Liver (tissue), 9 donors: ENCODE data around the gene STAT3. TPM values are rescaled to one million over a fixed set of nuclear protein-coding genes. Genes with fewer than 3 reads are reported as not detected.
"Not testable (repeated sequence)": the region's sequence is repeated elsewhere in the genome, so short reads cannot be mapped to it uniquely, and the experiment has no call there.

Experiments
- DNase-seq: peaks from one replicate; pipeline ENCODE4 v3.0.0-alpha.2; 2017; ENCODE audit warnings: low spot score
- H3K27ac ChIP-seq, 2 donors: one replicate each; pipeline ENCODE4 v1.7.0; 2013; ENCODE audit warnings: inconsistent platforms in 2 of 2, low read length in 2 of 2, control low read depth in 1 of 2, low read depth in 1 of 2, mild to moderate bottlenecking in 1 of 2
- H3K27me3 ChIP-seq, 4 donors: one replicate each; pipeline versions ENCODE4 v1.6.1 to v1.7.0; 2013; ENCODE audit warnings: low read length in 3 of 4, inconsistent platforms in 1 of 4, mild to moderate bottlenecking in 1 of 4, moderate library complexity in 1 of 4; ENCODE audit not compliant: control insufficient read depth in 4 of 4, insufficient read depth in 4 of 4
- H3K36me3 ChIP-seq, 4 donors: one replicate each; pipeline versions ENCODE4 v1.6.1 to v1.7.0; 2013; ENCODE audit warnings: low read length in 3 of 4, mild to moderate bottlenecking in 3 of 4, low read depth in 1 of 4, moderate library complexity in 1 of 4; ENCODE audit not compliant: control insufficient read depth in 4 of 4, insufficient read depth in 3 of 4
- H3K4me1 ChIP-seq, 4 donors: one replicate each; pipeline versions ENCODE4 v1.6.1 to v1.7.0; 2013; ENCODE audit warnings: low read length in 3 of 4, mild to moderate bottlenecking in 3 of 4, moderate library complexity in 1 of 4; ENCODE audit not compliant: control insufficient read depth in 4 of 4, insufficient read depth in 4 of 4
- H3K4me3 ChIP-seq, 3 donors: one replicate each; pipeline versions ENCODE4 v1.6.1 to v1.7.0; 2013; ENCODE audit warnings: low read length in 3 of 3, control low read depth in 1 of 3, low read depth in 1 of 3, mild to moderate bottlenecking in 1 of 3
- H3K9ac ChIP-seq, 2 donors: one replicate each; pipeline ENCODE4 v1.7.0; 2013; ENCODE audit warnings: low read length in 2 of 2, mild to moderate bottlenecking in 2 of 2, moderate library complexity in 2 of 2, control low read depth in 1 of 2, low read depth in 1 of 2
- H3K9me3 ChIP-seq, 4 donors: one replicate each; pipeline versions ENCODE4 v1.6.1 to v1.7.0; 2013; ENCODE audit warnings: low read length in 3 of 4; ENCODE audit not compliant: control insufficient read depth in 4 of 4
- ATF3 ChIP-seq: IDR thresholded peaks from 2 replicates; pipeline ENCODE4 v1.6.1; 2016; ENCODE audit warnings: antibody characterized with exemption
- CTCF ChIP-seq: fragments of 150-350 bp; IDR thresholded peaks from 2 replicates; pipeline ENCODE4 v1.5.1; 2017; ENCODE audit warnings: improper control_type of control experiment, low read depth, low read length; ENCODE audit not compliant: missing input control
- EGR1 ChIP-seq, 2 donors: IDR thresholded peaks; 2 replicates each; pipeline ENCODE4 v1.6.1; 2016 to 2018; ENCODE audit warnings: antibody characterized with exemption in 2 of 2, low read depth in 2 of 2
- FOXA1 ChIP-seq: IDR thresholded peaks from 2 replicates; pipeline ENCODE4 v1.6.1; 2016; ENCODE audit warnings: antibody characterized with exemption
- HNF4A ChIP-seq, 2 donors: conservative IDR thresholded peaks; 2 replicates each; pipeline ENCODE4 v1.6.1; 2016; ENCODE audit warnings: antibody characterized with exemption in 2 of 2, mild to moderate bottlenecking in 2 of 2
- HNF4G ChIP-seq: IDR thresholded peaks from 2 replicates; pipeline ENCODE4 v1.6.1; 2016; ENCODE audit warnings: antibody characterized with exemption
- JUND ChIP-seq, 2 donors: IDR thresholded peaks; 2 replicates each; pipeline ENCODE4 v1.6.1; 2016; ENCODE audit warnings: antibody characterized with exemption in 2 of 2
- MAX ChIP-seq: IDR thresholded peaks from 2 replicates; pipeline ENCODE4 v1.6.1; 2016; ENCODE audit warnings: antibody characterized with exemption
- NR2F2 ChIP-seq: IDR thresholded peaks from 2 replicates; pipeline ENCODE4 v1.6.1; 2016; ENCODE audit warnings: antibody characterized with exemption
- RAD21 ChIP-seq, 2 donors: IDR thresholded peaks; 2 replicates each; pipeline ENCODE4 v1.6.1; 2016; ENCODE audit warnings: antibody characterized with exemption in 2 of 2, mild to moderate bottlenecking in 2 of 2
- REST ChIP-seq: IDR thresholded peaks from 2 replicates; pipeline ENCODE4 v1.6.1; 2016; ENCODE audit warnings: antibody characterized with exemption, mild to moderate bottlenecking
- RXRA ChIP-seq, 2 donors: IDR thresholded peaks; 2 replicates each; pipeline ENCODE4 v1.6.1; 2017 to 2018; ENCODE audit warnings: antibody characterized with exemption in 2 of 2, mild to moderate bottlenecking in 1 of 2
- SP1 ChIP-seq: IDR thresholded peaks from 2 replicates; pipeline ENCODE4 v1.6.1; 2018; ENCODE audit warnings: antibody characterized with exemption, mild to moderate bottlenecking
- TAF1 ChIP-seq: conservative IDR thresholded peaks from 2 replicates; pipeline ENCODE4 v1.6.1; 2016; ENCODE audit warnings: antibody characterized with exemption, mild to moderate bottlenecking
- YY1 ChIP-seq: IDR thresholded peaks from 2 replicates; pipeline ENCODE4 v1.6.1; 2016; ENCODE audit warnings: antibody characterized with exemption, mild to moderate bottlenecking
- ZBTB33 ChIP-seq: IDR thresholded peaks from 2 replicates; pipeline ENCODE4 v1.6.1; 2016; ENCODE audit warnings: antibody characterized with exemption
- WGBS: extraction: QIAGEN DNeasy Blood & Tissue Kit; methylation state at CpG from one replicate; pipeline ENCODE4 v1.1.7; 2013; 5-methylcytosine and 5-hydroxymethylcytosine counted together
- polyA plus RNA-seq, 2 donors: library from polyadenylated mRNA; stranded (reverse) in 1 of 2; unstranded in 1 of 2; fragments of 200-250 nt in 1 of 2; fragments of >200 nt in 1 of 2; fragmentation: Nextera tagmentation in 1 of 2; extraction: Ambion mirVana in 1 of 2; gene quantifications; one replicate each; pipeline versions ENCODE4 v1.2.1 to v1.2.3, GENCODE V29; 2013 to 2015
- total RNA-seq, 2 donors: library from RNA; depleted of rRNA; stranded (reverse); fragments of >200 nt; gene quantifications; one replicate each; pipeline ENCODE4 v1.2.3, GENCODE V29; 2014
- donor health status: healthy.
- donor health status: healthy.
- donor health status: healthy.
- donor health status: healthy.
- donor health status: healthy.

Gene STAT3
- total and polyA plus RNA-seq, 4 donors = 68.7 to 301 (median 114) TPM

- no peak for TF ChIP-seq ATF3
Observed at GRCh38 chr17:42305543-42306384, 82.5 kb downstream of the STAT3 start (continued).

- DNase-seq, H3K27me3 ChIP-seq, H3K4me3 ChIP-seq, H3K9ac ChIP-seq, H3K27ac ChIP-seq, H3K4me1 ChIP-seq, H3K9me3 ChIP-seq: not testable (repeated sequence)
- 98% methylated on average over 6 of the region's 6 CpGs for WGBS
- H3K36me3 ChIP-seq = peaks cover 4 to 25% (median 6%) of the 10 kb centered on the region in 4 donors
Observed at GRCh38 chr17:42305031-42305330, 83.3 kb downstream of the STAT3 start.

- Histone ChIP-seq H3K4me1 (no peaks in the 10 kb centered on the region), H3K9me3 (no peaks in the 10 kb centered on the region), H3K4me3 (no peak overlapping the region), H3K9ac (no peak overlapping the region), H3K27ac (no peak overlapping the region), H3K36me3 (peaks cover 4 to 25% (median 7%) of the 10 kb centered on the region in 4 donors), H3K27me3 (no peaks in the 10 kb centered on the region)
- no peak for DNase-seq
- TF ChIP-seq JUND (IDR thresholded peaks at IDR 0.05) = no peak
- no peak for TF ChIP-seq RAD21 (IDR thresholded peaks at IDR 0.05)
- no peak for TF ChIP-seq HNF4A (conservative IDR thresholded peaks at IDR 0.05)
- WGBS = 95% methylated on average over 16 of the region's 16 CpGs
Observed at GRCh38 chr17:42304187-42305030, 83.8 kb downstream of the STAT3 start.

GRCh38 chr17:42303694-42304093, 84.5 kb downstream of the STAT3 start:
- no peak overlapping the region for H3K4me3 ChIP-seq
- no peak for DNase-seq
- H3K27ac ChIP-seq = no peak overlapping the region
- H3K9me3 ChIP-seq = no peaks in the 10 kb centered on the region
- H3K4me1 ChIP-seq = no peaks in the 10 kb centered on the region
- H3K9ac ChIP-seq = no peak overlapping the region
- WGBS = 93% methylated on average over 3 of the region's 3 CpGs
- H3K27me3 ChIP-seq = no peaks in the 10 kb centered on the region
- peaks cover 4 to 25% (median 8%) of the 10 kb centered on the region in 4 donors for H3K36me3 ChIP-seq
- TF ChIP-seq HNF4A (conservative IDR thresholded peaks at IDR 0.05) (no peak), RXRA (IDR thresholded peaks at IDR 0.05) (no peak), JUND (IDR thresholded peaks at IDR 0.05) (no peak), MAX (no peak), YY1 (no peak), CTCF (no peak), FOXA1 (no peak), REST (no peak), RAD21 (IDR thresholded peaks at IDR 0.05) (no peak), HNF4G (no peak), EGR1 (IDR thresholded peaks at IDR 0.05; ENCODE audit: low read depth in 2 of 2) (no peak), TAF1 (no peak), NR2F2 (no peak), ATF3 (no peak), SP1 (no peak), ZBTB33 (no peak)
